GM18511 (cell line): ENCODE data around the gene TERF2IP.

Source experiments
- ATAC-seq: cut with Tn5 transposase; IDR thresholded peaks from one replicate; pipeline ENCODE4 v1.9.1; 2021; ENCODE audit warnings: mild to moderate bottlenecking, moderate library complexity; ENCODE audit not compliant: unreplicated experiment

TERF2IP gene

GRCh38 chr16:75635036-75635435 is 12.5 kb upstream of the TERF2IP start:
- no peak for ATAC-seq

DNA sequence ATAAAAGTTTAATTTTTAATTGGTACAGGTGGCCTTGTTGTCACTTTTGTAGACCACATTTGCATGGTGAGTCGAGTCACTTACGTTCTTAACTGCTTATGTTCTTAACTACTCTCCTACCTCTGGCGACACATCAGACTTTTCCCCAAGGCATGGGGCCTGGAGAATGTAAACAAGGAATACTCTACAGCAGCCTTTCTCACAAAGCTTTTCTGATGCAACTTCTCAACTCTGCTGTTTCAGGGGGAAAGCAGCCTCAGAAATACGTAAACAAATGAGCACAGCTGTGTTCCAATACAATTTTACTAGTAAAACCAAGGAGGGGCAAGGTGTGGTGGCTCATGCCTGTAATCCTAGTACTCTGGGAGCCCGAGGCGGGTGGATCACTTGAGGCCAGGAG is 7.0 kb upstream of the TERF2IP start:
- no peak for ATAC-seq

DNA sequence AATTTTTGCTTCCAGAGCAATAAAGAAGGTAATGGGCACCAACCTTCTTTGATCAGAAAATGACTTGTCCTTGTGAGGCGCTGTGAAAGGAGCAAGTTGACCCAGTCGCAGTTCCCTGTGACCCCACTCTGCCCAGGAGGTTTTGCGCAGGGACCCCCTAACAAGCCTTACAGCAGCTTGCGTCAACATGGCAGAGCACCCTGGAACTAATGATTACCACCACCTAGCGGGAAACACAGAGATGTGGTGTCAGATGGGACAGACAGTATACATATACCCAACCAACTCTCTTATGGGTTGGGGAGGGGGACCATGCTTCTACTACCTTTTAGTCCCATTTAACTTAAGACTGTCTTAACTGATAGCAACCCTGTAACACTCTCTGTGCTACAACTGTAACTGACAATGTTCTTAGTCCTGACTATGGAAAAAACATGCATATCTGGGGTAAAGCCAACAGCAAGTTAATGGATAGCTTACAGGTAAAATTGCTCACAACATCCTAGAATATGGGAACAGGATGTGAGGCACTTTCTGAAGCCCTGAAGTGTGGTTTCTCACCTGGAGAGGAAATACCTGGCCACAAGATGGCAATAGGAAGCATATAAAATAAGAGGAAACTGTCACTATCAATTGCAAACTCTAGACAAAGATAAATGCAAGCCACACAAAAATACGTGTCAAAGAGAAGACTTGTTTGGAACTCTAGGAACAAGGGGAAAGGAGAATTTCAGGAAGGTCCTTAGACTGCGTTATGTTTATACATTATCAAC is 3.1 kb upstream of the TERF2IP start:
- ATAC-seq = no peak

DNA sequence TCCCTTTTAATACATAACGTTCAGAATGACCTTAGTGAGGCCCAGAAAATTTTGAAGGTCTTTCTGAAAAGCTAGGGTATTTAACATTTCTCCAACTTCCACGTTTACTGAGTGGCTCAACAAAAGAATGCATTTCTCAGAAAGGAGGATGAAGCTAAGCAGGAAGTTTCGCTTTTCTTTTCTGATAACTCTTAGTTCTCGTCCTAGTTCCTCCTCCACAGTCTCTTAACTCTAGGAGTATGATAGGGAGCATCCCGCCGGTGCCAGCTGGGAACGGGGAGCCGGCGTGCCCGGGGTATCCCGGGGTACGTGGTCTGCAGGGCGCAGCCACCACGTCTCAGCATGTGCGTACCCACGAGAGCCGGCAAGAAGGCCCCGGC is 471 bp upstream of the TERF2IP start:
- peak; percentile 25 for ATAC-seq

GRCh38 chr16:75648265-75649076 is 898 bp downstream of the TERF2IP start:
- peak; percentile 43 for ATAC-seq

GRCh38 chr16:75653922-75654321 is 6.3 kb downstream of the TERF2IP start:
- no peak for ATAC-seq

DNA sequence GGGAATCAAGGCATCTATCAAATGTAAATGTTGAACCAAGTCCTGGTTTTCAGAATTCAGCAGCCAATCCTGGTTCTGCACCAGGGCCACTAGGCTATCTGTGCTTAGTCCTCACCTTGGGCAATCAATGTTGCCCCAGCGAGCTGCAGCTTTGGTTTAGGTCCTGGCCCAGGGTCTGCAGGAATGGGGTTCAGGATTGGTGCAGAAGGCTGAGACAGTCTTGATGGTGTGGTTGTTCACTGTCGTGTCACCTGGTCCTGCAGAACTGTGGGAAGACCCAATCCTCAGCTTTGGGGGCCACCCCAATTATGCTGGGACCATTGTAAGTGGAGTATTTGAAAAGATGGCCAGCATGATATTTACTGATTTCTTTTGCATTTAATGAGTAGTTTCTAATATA is 10.6 kb downstream of the TERF2IP start:
- ATAC-seq = no peak

GRCh38 chr16:75660321-75660720 is 12.7 kb downstream of the TERF2IP start:
- ATAC-seq = no peak

GRCh38 chr16:75660726-75661302 is 13.2 kb downstream of the TERF2IP start:
- ATAC-seq = no peak

GRCh38 chr16:75667503-75667902 is 19.9 kb downstream of the TERF2IP start:
- ATAC-seq = no peak

DNA sequence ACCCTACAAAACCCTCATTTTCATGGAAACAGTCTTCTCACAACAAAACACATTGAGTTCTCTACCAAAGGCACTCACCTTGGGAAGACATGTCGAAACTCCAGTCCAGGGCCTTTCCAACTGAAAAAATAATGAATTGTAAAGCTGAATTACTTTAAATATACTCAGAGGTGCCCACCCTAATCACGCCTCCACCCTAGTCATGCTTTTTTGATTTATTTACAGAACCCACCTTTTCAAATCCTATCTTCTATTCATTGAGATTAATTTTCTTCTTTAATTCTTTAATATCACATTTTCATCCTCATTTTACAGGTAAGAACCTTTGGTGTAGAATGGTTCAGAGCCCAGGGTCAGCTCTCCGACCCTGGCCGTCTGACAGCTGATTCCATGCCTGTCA is 29.3 kb downstream of the TERF2IP start, which contains the start of gene CPHXL2:
Gene CPHXL2 (minus strand): TSS at position 101 of the 400 bp plus-strand sequence. CDS start 10 bp downstream, at position 91.
- ATAC-seq = no peak

DNA sequence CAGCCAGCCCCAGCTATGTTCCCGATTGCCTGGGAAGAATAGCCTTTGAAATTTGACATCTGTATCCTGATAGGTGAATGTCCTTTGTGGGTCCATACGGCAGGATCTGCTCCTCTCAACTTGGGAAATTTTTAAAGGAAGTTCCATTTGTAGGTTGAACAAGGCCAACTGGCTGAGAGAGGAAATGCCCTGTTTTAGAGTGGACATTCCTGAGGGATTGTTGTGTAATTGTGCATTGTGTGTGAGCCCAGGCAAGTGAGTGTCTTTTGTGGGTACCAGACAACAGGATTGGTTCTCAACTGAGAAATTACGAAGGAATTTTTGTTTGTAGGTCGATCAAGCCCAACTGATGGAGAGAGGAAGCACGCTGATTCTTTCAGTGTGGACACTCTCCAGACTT is 31.8 kb downstream of the TERF2IP start:
- ATAC-seq = no peak

GRCh38 chr16:75682308-75682707 is 34.7 kb downstream of the TERF2IP start:
- ATAC-seq = no peak

DNA sequence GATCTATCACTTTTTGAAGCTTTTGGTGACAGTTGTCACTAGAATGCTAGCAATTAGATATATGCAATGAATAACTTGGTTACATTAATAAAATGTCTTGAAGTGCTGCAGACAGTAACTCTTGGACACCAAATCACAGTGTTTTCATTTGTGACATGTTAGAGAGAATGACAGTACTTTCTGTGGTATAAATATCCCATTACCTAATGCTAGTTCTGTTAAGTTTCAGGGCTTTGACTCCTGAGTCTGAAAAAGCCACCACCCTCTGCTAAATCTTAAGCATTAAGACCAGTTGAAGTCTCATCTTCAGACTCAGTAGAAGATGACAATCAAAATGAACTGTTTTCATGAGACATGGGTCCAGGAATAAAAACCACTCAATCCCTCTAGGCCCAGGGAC is 39.8 kb downstream of the TERF2IP start:
- ATAC-seq = no peak

GRCh38 chr16:75695708-75696107 is 48.1 kb downstream of the TERF2IP start:
- no peak for ATAC-seq

GRCh38 chr16:75697571-75697970 is 50.0 kb downstream of the TERF2IP start:
- ATAC-seq = no peak

DNA sequence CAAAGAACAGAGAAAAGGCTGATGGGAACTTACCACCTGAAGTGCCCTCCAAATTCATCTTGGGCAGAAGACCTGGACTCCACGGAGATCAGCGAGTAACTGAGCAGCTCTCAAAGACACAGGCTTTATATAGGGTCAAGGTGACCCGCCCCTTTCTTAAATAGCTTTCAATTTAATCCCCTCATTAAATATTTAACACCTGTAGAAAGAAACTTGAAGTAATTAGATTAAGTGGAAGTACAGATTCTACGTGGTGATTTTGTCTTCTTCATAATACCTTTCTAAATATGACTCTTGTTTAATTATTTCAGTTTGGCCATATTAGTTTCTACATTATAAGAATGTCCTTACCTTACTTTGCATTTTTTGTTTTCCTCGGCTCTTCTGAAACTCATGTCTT is 53.8 kb downstream of the TERF2IP start, which contains the start of gene DUXB:
Gene DUXB (minus strand): TSS at position 101 of the 400 bp plus-strand sequence. CDS start 43 bp downstream, at position 58.
- ATAC-seq = no peak

DNA sequence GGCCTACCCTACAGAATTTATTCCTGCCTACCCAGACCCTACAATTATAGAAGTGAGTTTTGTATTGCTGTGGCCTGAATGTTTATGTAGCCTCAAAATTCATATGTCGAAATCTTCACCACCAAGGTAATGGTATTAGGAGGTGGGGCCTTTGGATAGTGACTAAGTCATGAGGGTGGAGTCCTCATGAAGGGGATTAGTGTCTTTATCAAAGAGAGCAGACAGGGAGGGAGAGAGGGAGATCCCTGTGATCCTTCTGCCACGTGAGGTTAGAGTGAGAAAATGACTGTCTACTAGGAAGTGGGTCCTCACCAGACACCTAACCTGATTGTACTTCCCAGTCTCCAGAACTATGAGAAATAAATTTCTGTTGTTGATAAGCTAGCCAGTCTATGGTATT is 54.7 kb downstream of the TERF2IP start:
- no peak for ATAC-seq

DNA sequence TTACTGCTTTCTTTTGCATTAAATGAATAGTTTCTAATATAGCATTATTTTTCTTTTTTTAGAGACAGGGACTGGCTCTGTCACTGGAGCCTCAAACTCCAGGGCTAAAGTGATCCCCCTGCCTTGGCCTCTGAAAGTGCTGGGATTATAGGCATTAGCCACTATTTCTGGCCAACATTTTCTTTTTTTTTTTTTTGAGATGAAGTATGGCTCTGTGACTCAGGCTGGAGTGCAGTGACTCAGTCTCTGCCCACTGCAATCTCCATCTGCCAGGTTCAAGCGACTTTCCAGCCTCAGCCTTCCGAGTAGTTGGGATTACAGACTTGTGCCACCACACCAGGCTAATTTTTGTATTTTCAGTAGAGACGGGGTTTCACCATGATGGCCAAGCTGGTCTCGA is 55.7 kb downstream of the TERF2IP start:
- ATAC-seq = no peak
